HEK293 (cell line): ENCODE results near the gene MEOX2.

Experiments
- CTCF ChIA-PET: fragments of 350-600 bp; formaldehyde crosslinking; extraction: SDS; loops from one replicate; lab custom pipeline; 2021; ENCODE audit warnings: antibody characterized with exemption; lab: Yijun Ruan, JAX
- POLR2A ChIA-PET: fragments of 300-600 bp; formaldehyde crosslinking; extraction: SDS; loops from one replicate; lab custom pipeline; 2020; ENCODE audit warnings: antibody characterized with exemption, inconsistent platforms; lab: Yijun Ruan, JAX
- H3K27ac ChIP-seq: fragments of 200-500 bp; sonication (Bioruptor generic); 2 replicates; pipeline ENCODE4 v1.5.1; 2014; ENCODE audit warnings: low read depth, low read length, control low read depth, inconsistent platforms; ENCODE audit errors: extremely low read depth
- H3K36me3 ChIP-seq, 2 experiments: fragments of 200-500 bp in 1 of 2; sonication (Bioruptor generic) in 1 of 2; 1 replicate in 1 of 2; 2 replicates in 1 of 2; pipeline ENCODE4 v1.5.1; 2014 to 2017; ENCODE audit warnings: inconsistent platforms in 2 of 2, low read length in 2 of 2; ENCODE audit not compliant: control insufficient read depth in 2 of 2, insufficient read depth in 1 of 2
- H3K4me1 ChIP-seq: fragments of 200-500 bp; sonication (Bioruptor generic); 2 replicates; pipeline ENCODE4 v1.5.1; 2014; ENCODE audit warnings: mild to moderate bottlenecking, low read length, inconsistent platforms; ENCODE audit not compliant: control insufficient read depth, insufficient read depth
- H3K4me3 ChIP-seq: 2 replicates; pipeline ENCODE4 v1.5.1; 2011; ENCODE audit warnings: low read depth, mild to moderate bottlenecking, control low read depth, low read length, moderate library complexity
- H3K9me3 ChIP-seq: fragments of 200-500 bp; sonication (Bioruptor generic); 2 replicates; pipeline ENCODE4 v1.5.1; 2014; ENCODE audit warnings: low read depth, low read length, inconsistent platforms; ENCODE audit not compliant: control insufficient read depth, insufficient read depth
- BCL11B ChIP-seq: fragments of 450-650 bp; formaldehyde crosslinking; IDR thresholded peaks from 2 replicates; pipeline ENCODE4 v1.5.1; 2016; ENCODE audit warnings: low read depth, missing biosample characterization, missing genetic modification characterization
- EGR2 ChIP-seq: fragments of 450-650 bp; formaldehyde crosslinking; IDR thresholded peaks from 2 replicates; pipeline ENCODE4 v1.5.1; 2016; ENCODE audit warnings: low read depth, missing biosample characterization, missing genetic modification characterization
- MYNN ChIP-seq: fragments of 450-650 bp; formaldehyde crosslinking; IDR thresholded peaks from 2 replicates; pipeline ENCODE4 v1.5.1; 2016; ENCODE audit warnings: missing biosample characterization, missing genetic modification characterization, borderline replicate concordance
- MZF1 ChIP-seq: fragments of 450-650 bp; formaldehyde crosslinking; IDR thresholded peaks from 2 replicates; pipeline ENCODE4 v1.5.1; 2017; ENCODE audit warnings: missing biosample characterization, missing genetic modification characterization, borderline replicate concordance
- PRDM2 ChIP-seq: fragments of 450-650 bp; formaldehyde crosslinking; IDR thresholded peaks from 2 replicates; pipeline ENCODE4 v1.5.1; 2016; ENCODE audit warnings: missing biosample characterization, missing genetic modification characterization, borderline replicate concordance
- SP3 ChIP-seq: fragments of 450-650 bp; formaldehyde crosslinking; IDR thresholded peaks from 2 replicates; pipeline ENCODE4 v1.5.1; 2016; ENCODE audit warnings: missing biosample characterization, missing genetic modification characterization
- WT1 ChIP-seq: fragments of 450-650 bp; formaldehyde crosslinking; IDR thresholded peaks from 2 replicates; pipeline ENCODE4 v1.5.1; 2016; ENCODE audit warnings: missing biosample characterization, missing genetic modification characterization
- ZBTB44 ChIP-seq: fragments of 450-650 bp; IDR thresholded peaks from 2 replicates; pipeline ENCODE4 v1.5.1; 2018; ENCODE audit warnings: missing biosample characterization, mild to moderate bottlenecking, missing genetic modification characterization
- ZNF138 ChIP-seq: fragments of 450-650 bp; formaldehyde crosslinking; IDR thresholded peaks from 2 replicates; pipeline ENCODE4 v1.5.1; 2016; ENCODE audit warnings: missing biosample characterization, missing genetic modification characterization, borderline replicate concordance
- ZNF146 ChIP-seq: fragments of 450-650 bp; formaldehyde crosslinking; IDR thresholded peaks from 2 replicates; pipeline ENCODE4 v1.5.1; 2016; ENCODE audit warnings: missing biosample characterization, missing genetic modification characterization
- ZNF157 ChIP-seq: fragments of 450-650 bp; formaldehyde crosslinking; IDR thresholded peaks from 2 replicates; pipeline ENCODE4 v1.5.1; 2016; ENCODE audit warnings: missing biosample characterization, missing genetic modification characterization
- ZNF221 ChIP-seq: fragments of 450-650 bp; formaldehyde crosslinking; IDR thresholded peaks from 2 replicates; pipeline ENCODE4 v1.5.1; 2017; ENCODE audit warnings: missing biosample characterization, missing genetic modification characterization, borderline replicate concordance
- ZNF280C ChIP-seq: fragments of 450-650 bp; formaldehyde crosslinking; IDR thresholded peaks from 2 replicates; pipeline ENCODE4 v1.5.1; 2016; ENCODE audit warnings: missing biosample characterization, missing genetic modification characterization
- ZNF37A ChIP-seq: fragments of 450-650 bp; IDR thresholded peaks from 2 replicates; pipeline ENCODE4 v1.5.1; 2018; ENCODE audit warnings: missing biosample characterization, missing genetic modification characterization
- ZNF416 ChIP-seq: fragments of 450-650 bp; formaldehyde crosslinking; IDR thresholded peaks from 2 replicates; pipeline ENCODE4 v1.5.1; 2016; ENCODE audit warnings: missing biosample characterization, missing genetic modification characterization
- ZNF426 ChIP-seq: fragments of 450-650 bp; formaldehyde crosslinking; IDR thresholded peaks from 2 replicates; pipeline ENCODE4 v1.5.1; 2017; ENCODE audit warnings: missing biosample characterization, missing genetic modification characterization, mild to moderate bottlenecking, inconsistent platforms, moderate library complexity
- ZNF433 ChIP-seq: fragments of 450-650 bp; formaldehyde crosslinking; IDR thresholded peaks from 2 replicates; pipeline ENCODE4 v1.5.1; 2016; ENCODE audit warnings: missing biosample characterization, missing genetic modification characterization, low read depth
- ZNF48 ChIP-seq: fragments of 450-650 bp; formaldehyde crosslinking; IDR thresholded peaks from 2 replicates; pipeline ENCODE4 v1.5.1; 2016; ENCODE audit warnings: missing biosample characterization, missing genetic modification characterization
- ZNF561 ChIP-seq: fragments of 450-650 bp; IDR thresholded peaks from 2 replicates; pipeline ENCODE4 v1.5.1; 2018; ENCODE audit warnings: missing biosample characterization, missing genetic modification characterization, borderline replicate concordance
- ZNF623 ChIP-seq: fragments of 450-650 bp; formaldehyde crosslinking; IDR thresholded peaks from 2 replicates; pipeline ENCODE4 v1.5.1; 2016; ENCODE audit warnings: missing biosample characterization, missing genetic modification characterization
- ZNF664 ChIP-seq: fragments of 450-650 bp; formaldehyde crosslinking; IDR thresholded peaks from 2 replicates; pipeline ENCODE4 v1.5.1; 2016; ENCODE audit warnings: missing biosample characterization, missing genetic modification characterization
- ZNF768 ChIP-seq: fragments of 450-650 bp; formaldehyde crosslinking; IDR thresholded peaks from 2 replicates; pipeline ENCODE4 v1.5.1; 2018; ENCODE audit warnings: missing biosample characterization, mild to moderate bottlenecking, missing genetic modification characterization
- ZNF776 ChIP-seq: fragments of 450-650 bp; formaldehyde crosslinking; IDR thresholded peaks from 2 replicates; pipeline ENCODE4 v1.5.0; 2017; ENCODE audit warnings: missing biosample characterization, missing genetic modification characterization, borderline replicate concordance
- ZXDB ChIP-seq: fragments of 450-650 bp; formaldehyde crosslinking; IDR thresholded peaks from 2 replicates; pipeline ENCODE4 v1.5.1; 2016; ENCODE audit warnings: missing biosample characterization, missing genetic modification characterization
- TF ChIP-seq, protein P1 (sequence below): fragments of 450-650 bp; formaldehyde crosslinking; IDR thresholded peaks from 2 replicates; pipeline ENCODE4 v1.5.1; 2016; ENCODE audit warnings: missing biosample characterization, missing genetic modification characterization

The MEOX2 gene

GRCh38 chr7:15647309-15647708 is 39.2 kb downstream of the MEOX2 start:
- Histone ChIP-seq H3K4me3 (no peak overlapping the region), H3K4me1 (no peaks in the 10 kb centered on the region), H3K36me3 (no peaks in the 10 kb centered on the region), H3K27ac (no peak overlapping the region), H3K9me3 (no peaks in the 10 kb centered on the region)
- CTCF ChIA-PET: interaction anchor here (0.5 to 1.6 kb wide), 4 partner anchors 14 to 321 kb away, joined by 3 to 4 read pairs (median 4); no protein-coding TSS in a partner anchor
- no peak for TF ChIP-seq ZNF433 (tag by site-specific recombination)
- TF ChIP-seq ZNF48 (tag by site-specific recombination): no peak
- TF ChIP-seq ZNF37A (tag by site-specific recombination): no peak
- no peak for TF ChIP-seq ZNF664 (tag by site-specific recombination)
- TF ChIP-seq ZXDB (tag by site-specific recombination): no peak
- TF ChIP-seq ZNF280C (tag by site-specific recombination): no peak
- no peak for TF ChIP-seq ZNF138 (tag by site-specific recombination)
- TF ChIP-seq EGR2: no peak
- no peak for TF ChIP-seq ZNF221 (tag by site-specific recombination)
- TF ChIP-seq ZBTB44 (tag by site-specific recombination): no peak
- no peak for TF ChIP-seq ZNF776 (tag by site-specific recombination)
- TF ChIP-seq ZNF561: no peak
- no peak for TF ChIP-seq PRDM2
- no peak for TF ChIP-seq ZNF623
- no peak for TF ChIP-seq ZNF768 (tag by site-specific recombination)
- POLR2A ChIA-PET: no interaction called here

GRCh38 chr7:15643000-15643705 is 43.3 kb downstream of the MEOX2 start:
- ChIA-PET CTCF (interaction anchor here (0.6 kb wide), 1 partner anchor 31 kb away, joined by 4 read pairs; no protein-coding TSS in a partner anchor), POLR2A (no interaction called here)
- H3K4me3 ChIP-seq: no peak overlapping the region
- no peaks in the 10 kb centered on the region for H3K4me1 ChIP-seq
- H3K36me3 ChIP-seq: no peaks in the 10 kb centered on the region
- no peak overlapping the region for H3K27ac ChIP-seq
- no peaks in the 10 kb centered on the region for H3K9me3 ChIP-seq
- TF ChIP-seq ZNF416 (tag by site-specific recombination): no peak
- TF ChIP-seq, protein P1, sequence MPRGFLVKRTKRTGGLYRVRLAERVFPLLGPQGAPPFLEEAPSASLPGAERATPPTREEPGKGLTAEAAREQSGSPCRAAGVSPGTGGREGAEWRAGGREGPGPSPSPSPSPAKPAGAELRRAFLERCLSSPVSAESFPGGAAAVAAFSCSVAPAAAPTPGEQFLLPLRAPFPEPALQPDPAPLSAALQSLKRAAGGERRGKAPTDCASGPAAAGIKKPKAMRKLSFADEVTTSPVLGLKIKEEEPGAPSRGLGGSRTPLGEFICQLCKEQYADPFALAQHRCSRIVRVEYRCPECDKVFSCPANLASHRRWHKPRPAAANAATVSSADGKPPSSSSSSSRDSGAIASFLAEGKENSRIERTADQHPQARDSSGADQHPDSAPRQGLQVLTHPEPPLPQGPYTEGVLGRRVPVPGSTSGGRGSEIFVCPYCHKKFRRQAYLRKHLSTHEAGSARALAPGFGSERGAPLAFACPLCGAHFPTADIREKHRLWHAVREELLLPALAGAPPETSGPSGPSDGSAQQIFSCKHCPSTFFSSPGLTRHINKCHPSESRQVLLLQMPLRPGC: no peak
- TF ChIP-seq MYNN: no peak
- no peak for TF ChIP-seq BCL11B
- no peak for TF ChIP-seq ZNF157
- no peak for TF ChIP-seq MZF1 (tag by site-specific recombination)
- no peak for TF ChIP-seq SP3 (tag by site-specific recombination)
- no peak for TF ChIP-seq WT1
- no peak for TF ChIP-seq ZNF426 (tag by site-specific recombination)
- TF ChIP-seq ZNF146 (tag by site-specific recombination): no peak
